CD4-positive, alpha-beta T cell (primary cell): ENCODE measurements around the gene HES3. TPM values are rescaled to one million over a fixed set of nuclear protein-coding genes. Genes with fewer than 3 reads are reported as not detected.

Experiments used
- ATAC-seq: fragments of 200-7000 bp; cut with Tn5 transposase; one replicate; pipeline ENCODE4 v1.10.0; 2022; ENCODE audit warnings: mild to moderate bottlenecking; ENCODE audit not compliant: poor library complexity
- CTCF ChIA-PET: fragments of 350-600 bp; sonication (Branson Sonifier 250); formaldehyde crosslinking; loops from one replicate; lab custom pipeline; 2021; ENCODE audit warnings: antibody characterized with exemption, inconsistent platforms; lab: Charles Lee
- POLR2A ChIA-PET: fragments of 350-600 bp; sonication (Branson Sonifier 250); formaldehyde crosslinking; loops from one replicate; lab custom pipeline; 2021; ENCODE audit warnings: antibody characterized with exemption, inconsistent platforms; lab: Charles Lee
- DNase-seq, 14 experiments: peaks; one replicate each; pipeline ENCODE4 v3.0.0-alpha.2; 2013 to 2020; ENCODE audit warnings: mixed read lengths in 2 of 14
- H3K27ac ChIP-seq, 2 donors: one replicate each; pipeline versions ENCODE4 v1.5.1 to v1.7.0; 2013; ENCODE audit warnings: low read length in 2 of 2, low read depth in 1 of 2, mild to moderate bottlenecking in 1 of 2
- H3K27me3 ChIP-seq, 2 experiments: 1 replicate in 1 of 2; 2 replicates in 1 of 2; pipeline versions ENCODE4 v1.6.1 to v1.7.0; 2013; ENCODE audit warnings: low read length in 2 of 2, control low read depth in 1 of 2, mild to moderate bottlenecking in 1 of 2, moderate library complexity in 1 of 2; ENCODE audit not compliant: insufficient read depth in 2 of 2, control insufficient read depth in 1 of 2
- H3K36me3 ChIP-seq: one replicate; pipeline ENCODE4 v1.6.1; 2013; ENCODE audit warnings: low read length, control low read depth; ENCODE audit not compliant: insufficient read depth
- H3K4me1 ChIP-seq: one replicate; pipeline ENCODE4 v1.6.1; 2013; ENCODE audit warnings: low read length, control low read depth; ENCODE audit not compliant: insufficient read depth
- H3K4me3 ChIP-seq: one replicate; pipeline ENCODE4 v1.5.1; 2013; ENCODE audit warnings: mild to moderate bottlenecking, low read length, moderate library complexity
- H3K9me3 ChIP-seq, 2 experiments: 1 replicate in 1 of 2; 2 replicates in 1 of 2; pipeline versions ENCODE4 v1.6.1 to v1.7.0; 2013; ENCODE audit warnings: low read length in 2 of 2, mild to moderate bottlenecking in 2 of 2, control low read depth in 1 of 2, moderate library complexity in 1 of 2; ENCODE audit not compliant: control insufficient read depth in 1 of 2, insufficient read depth in 1 of 2
- H3K27ac Mint-ChIP-seq: one replicate; pipeline ENCODE4 v1.8.0; 2020; ENCODE audit warnings: mixed read lengths
- H3K27me3 Mint-ChIP-seq: one replicate; pipeline ENCODE4 v1.8.0; 2021; ENCODE audit warnings: mixed read lengths
- H3K36me3 Mint-ChIP-seq: one replicate; pipeline ENCODE4 v1.8.0; 2021; ENCODE audit warnings: low read depth, mixed read lengths
- H3K4me1 Mint-ChIP-seq: one replicate; pipeline ENCODE4 v1.8.0; 2021; ENCODE audit warnings: low read depth, mixed read lengths
- H3K4me3 Mint-ChIP-seq: one replicate; pipeline ENCODE4 v1.8.0; 2020; ENCODE audit warnings: mild to moderate bottlenecking, mixed read lengths
- H3K9me3 Mint-ChIP-seq: one replicate; pipeline ENCODE4 v1.8.0; 2020; ENCODE audit warnings: mixed read lengths
- intact Hi-C, 2 experiments: fragments of 100-400 bp; cut with DNase I in 1 of 2; cut with micrococcal nuclease in 1 of 2; formaldehyde crosslinking; loops; one replicate each; pipeline versions ENCODE4 v1.15.1 to v1.9.0; 2023 to 2025; cut with DNase I, micrococcal nuclease
- total RNA-seq, 174 experiments: library from RNA in 2 of 174; stranded (reverse) in 2 of 174; gene quantifications; one replicate each; pipeline ENCODE4 v1.2.3 and lab custom pipeline; 2021 to 2026
- TF ChIP-seq, protein P1 (sequence below): fragments of 200-600 bp; IDR thresholded peaks from one replicate; pipeline ENCODE4 v1.8.0; 2022; ENCODE audit warnings: antibody characterized with exemption, mild to moderate bottlenecking

HES3 gene
- total RNA-seq, 2 experiments from 2014 or later: not detected

DNA sequence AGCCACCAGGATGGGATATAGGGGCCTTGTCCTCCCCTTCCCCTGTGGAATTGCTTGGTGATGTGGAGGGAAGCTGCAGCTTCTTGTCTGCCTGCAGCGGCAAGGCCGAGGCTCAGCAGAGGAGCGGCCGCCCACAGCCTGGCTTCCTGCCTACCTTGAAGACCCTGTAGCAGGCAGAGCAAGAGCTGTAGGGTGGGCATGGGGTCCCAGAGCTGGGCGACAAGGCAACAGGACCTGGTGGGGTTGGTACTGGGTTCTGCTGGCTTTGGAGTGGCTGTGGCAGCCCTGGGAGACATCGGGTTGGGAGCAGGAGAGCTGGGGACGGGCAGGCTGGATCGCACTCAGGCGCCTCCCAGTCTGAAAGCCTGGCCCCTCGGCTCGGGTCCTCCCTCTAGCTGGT, 22.7 kb downstream of the HES3 start:
- DNase-seq: no peak
- no peak for ATAC-seq
- TF ChIP-seq, protein P1, sequence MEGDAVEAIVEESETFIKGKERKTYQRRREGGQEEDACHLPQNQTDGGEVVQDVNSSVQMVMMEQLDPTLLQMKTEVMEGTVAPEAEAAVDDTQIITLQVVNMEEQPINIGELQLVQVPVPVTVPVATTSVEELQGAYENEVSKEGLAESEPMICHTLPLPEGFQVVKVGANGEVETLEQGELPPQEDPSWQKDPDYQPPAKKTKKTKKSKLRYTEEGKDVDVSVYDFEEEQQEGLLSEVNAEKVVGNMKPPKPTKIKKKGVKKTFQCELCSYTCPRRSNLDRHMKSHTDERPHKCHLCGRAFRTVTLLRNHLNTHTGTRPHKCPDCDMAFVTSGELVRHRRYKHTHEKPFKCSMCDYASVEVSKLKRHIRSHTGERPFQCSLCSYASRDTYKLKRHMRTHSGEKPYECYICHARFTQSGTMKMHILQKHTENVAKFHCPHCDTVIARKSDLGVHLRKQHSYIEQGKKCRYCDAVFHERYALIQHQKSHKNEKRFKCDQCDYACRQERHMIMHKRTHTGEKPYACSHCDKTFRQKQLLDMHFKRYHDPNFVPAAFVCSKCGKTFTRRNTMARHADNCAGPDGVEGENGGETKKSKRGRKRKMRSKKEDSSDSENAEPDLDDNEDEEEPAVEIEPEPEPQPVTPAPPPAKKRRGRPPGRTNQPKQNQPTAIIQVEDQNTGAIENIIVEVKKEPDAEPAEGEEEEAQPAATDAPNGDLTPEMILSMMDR: no peak

DNA sequence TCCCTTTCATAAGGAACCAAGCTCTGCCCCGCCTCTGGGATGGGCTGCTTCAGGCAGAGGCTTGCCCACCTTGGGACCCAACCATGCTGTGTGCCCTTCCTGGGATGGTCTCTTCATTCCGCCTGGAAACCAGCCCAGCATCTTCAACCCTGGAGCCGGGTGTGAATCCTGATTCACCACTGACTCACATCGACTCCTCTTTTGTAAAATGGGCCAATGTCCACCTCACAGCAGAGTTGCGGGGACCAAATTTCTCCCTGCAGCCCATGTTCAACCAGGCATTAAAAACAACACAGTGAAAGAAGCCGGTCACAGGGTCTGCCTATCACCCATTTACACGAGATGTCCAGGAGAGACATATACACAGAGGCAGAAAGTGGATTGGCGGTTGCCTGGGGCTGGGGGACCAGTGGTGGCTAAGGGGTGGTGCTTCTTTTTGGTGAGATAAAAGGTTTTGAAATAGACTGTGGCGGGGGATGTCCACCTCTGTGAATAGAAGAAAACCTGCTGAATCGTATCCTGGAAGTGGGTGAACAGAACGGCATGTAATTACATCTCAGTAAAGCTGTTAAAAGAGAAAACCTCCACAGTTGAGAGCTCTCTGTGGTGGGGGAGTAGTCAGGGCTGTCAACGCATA, 23.8 kb downstream of the HES3 start:
- intact Hi-C loops: no loop called here
- CTCF ChIA-PET: interaction anchor here (1.8 kb wide), 1 partner anchor 156 kb away, joined by 4 read pairs; no protein-coding TSS in a partner anchor
- Mint-ChIP-seq H3K4me3 (no peak overlapping the region), H3K9me3 (no peaks in the 10 kb centered on the region), H3K4me1 (no peaks in the 10 kb centered on the region), H3K27ac (no peak overlapping the region), H3K27me3 (no peaks in the 10 kb centered on the region), H3K36me3 (no peaks in the 10 kb centered on the region)
- DNase-seq: no peak
- no peak for ATAC-seq
- TF ChIP-seq, protein P1: no peak
- Histone ChIP-seq H3K9me3 (no peaks in the 10 kb centered on the region), H3K4me1 (no peaks in the 10 kb centered on the region), H3K36me3 (no peaks in the 10 kb centered on the region), H3K27ac (no peak overlapping the region), H3K27me3 (peaks cover 0 to 2% of the 10 kb centered on the region in 2 experiments), H3K4me3 (no peak overlapping the region)
- POLR2A ChIA-PET: no interaction called here

More for the DNA sequence above, 22.7 kb downstream of the HES3 start:
- Mint-ChIP-seq H3K4me1 (peaks cover 4% of the 10 kb centered on the region), H3K27me3 (peaks cover 5% of the 10 kb centered on the region), H3K9me3 (no peaks in the 10 kb centered on the region), H3K4me3 (no peak overlapping the region), H3K36me3 (no peaks in the 10 kb centered on the region), H3K27ac (no peak overlapping the region)
- POLR2A ChIA-PET: no interaction called here
- CTCF ChIA-PET: interaction anchor here (1.8 kb wide), 1 partner anchor 157 kb away, joined by 4 read pairs; no protein-coding TSS in a partner anchor
- H3K27ac ChIP-seq: no peak overlapping the region
- peaks cover 2% of the 10 kb centered on the region for H3K4me1 ChIP-seq
- intact Hi-C loops: no loop called here
- H3K9me3 ChIP-seq: no peaks in the 10 kb centered on the region
- no peak overlapping the region for H3K4me3 ChIP-seq
- no peaks in the 10 kb centered on the region for H3K36me3 ChIP-seq
- H3K27me3 ChIP-seq: peaks cover 4 to 9% of the 10 kb centered on the region in 2 experiments

DNA sequence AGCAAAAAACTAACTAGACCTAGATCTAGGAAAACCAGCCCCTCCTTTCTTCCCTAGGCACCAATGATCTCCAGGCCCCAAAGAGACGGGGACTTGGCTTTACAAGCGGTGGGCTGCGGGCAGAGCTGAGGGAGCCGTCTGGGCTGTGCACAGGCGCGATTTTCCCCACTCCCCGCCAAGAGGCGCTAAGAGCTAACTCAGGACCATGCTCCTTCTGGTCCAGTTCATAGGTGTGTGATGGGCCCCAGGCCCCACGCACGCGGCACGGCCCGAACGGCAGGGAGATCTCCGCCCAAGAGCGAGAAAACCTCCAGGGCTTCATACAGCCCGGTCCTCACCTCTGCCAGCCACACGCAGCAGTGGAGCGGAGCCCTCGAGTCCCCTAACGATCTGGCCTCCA, 24.4 kb downstream of the HES3 start:
- Mint-ChIP-seq H3K4me1 (no peaks in the 10 kb centered on the region), H3K4me3 (no peak overlapping the region), H3K36me3 (no peaks in the 10 kb centered on the region), H3K27me3 (no peaks in the 10 kb centered on the region), H3K9me3 (no peaks in the 10 kb centered on the region), H3K27ac (no peak overlapping the region)
- CTCF ChIA-PET: interaction anchor here (1.8 kb wide), 1 partner anchor 155 kb away, joined by 4 read pairs; no protein-coding TSS in a partner anchor
- H3K27ac ChIP-seq: no peak overlapping the region
- ATAC-seq: no peak
- no peak for DNase-seq
- no peaks in the 10 kb centered on the region for H3K36me3 ChIP-seq
- H3K27me3 ChIP-seq: no peaks in the 10 kb centered on the region
- H3K4me3 ChIP-seq: no peak overlapping the region
- no peaks in the 10 kb centered on the region for H3K4me1 ChIP-seq
- POLR2A ChIA-PET: no interaction called here
- intact Hi-C loops: no loop called here
- no peaks in the 10 kb centered on the region for H3K9me3 ChIP-seq
- TF ChIP-seq, protein P1: no peak
